ENCODE data around the gene TSSC4.

Gene TSSC4

GRCh38 chr11:2369896-2370295, 30.7 kb upstream of the TSSC4 start:
- no peak for DNase-seq

DNA sequence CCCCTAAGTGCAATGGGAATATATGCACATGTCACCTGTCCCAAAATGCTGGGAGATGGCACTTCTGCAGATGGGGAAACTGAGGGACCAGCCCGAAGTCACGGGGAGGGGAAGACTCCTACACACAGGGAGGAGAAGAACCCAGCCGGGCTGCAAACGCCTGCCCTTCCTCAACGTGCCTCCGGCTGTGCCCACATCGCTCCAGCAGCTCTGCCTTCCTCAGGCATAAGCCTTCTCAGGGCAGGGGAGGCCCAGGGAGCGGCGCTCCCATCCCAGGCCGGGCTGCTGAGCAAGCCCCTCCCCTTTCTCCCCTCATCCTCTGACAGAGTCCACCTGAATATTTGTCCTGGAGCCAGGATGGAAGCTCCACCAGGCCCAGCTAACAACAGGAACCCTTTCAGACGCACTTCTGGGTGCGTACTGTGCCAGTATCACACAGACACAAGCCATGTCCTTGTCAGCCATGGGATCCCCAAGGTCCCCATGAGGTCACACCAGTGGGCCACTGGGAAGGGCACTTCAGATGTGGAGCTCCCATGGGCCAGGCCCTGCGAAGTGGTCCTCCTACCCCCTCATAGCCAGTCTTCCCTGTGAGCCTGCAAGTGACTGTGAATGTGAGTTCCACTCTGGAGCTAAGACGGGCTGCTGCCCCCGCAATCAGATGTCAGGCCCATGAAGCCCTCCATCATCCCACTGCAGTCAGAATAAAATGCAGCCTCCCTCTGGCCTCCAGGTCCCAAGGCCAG, 25.9 kb upstream of the TSSC4 start:
- DNase-seq: no peak

DNA sequence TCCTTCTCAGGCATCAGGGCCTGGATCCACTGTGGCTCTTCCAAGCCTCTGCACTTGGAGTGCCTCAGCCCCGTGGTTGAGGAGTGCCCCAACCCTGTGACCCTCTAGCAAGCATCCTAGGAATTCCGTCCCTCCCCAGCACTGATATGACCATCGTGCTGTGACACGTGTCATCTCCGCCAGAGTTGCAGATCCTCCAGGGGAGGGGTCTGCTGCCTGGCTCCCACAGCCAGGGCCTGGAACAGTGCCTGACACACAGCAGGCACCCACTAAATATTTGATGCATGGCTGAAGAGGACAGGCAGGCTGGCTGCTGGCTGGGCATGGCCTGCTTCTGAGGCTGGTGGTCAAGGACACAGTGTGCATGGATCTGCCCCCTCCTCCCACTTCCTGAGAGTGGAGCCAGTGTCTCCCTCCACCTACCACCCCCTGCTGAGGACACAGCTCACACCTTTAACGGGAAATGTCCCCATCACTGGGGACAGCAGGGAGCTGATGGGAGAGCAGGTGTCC, 25.2 kb upstream of the TSSC4 start:
- DNase-seq: no peak

GRCh38 chr11:2375964-2376551, 24.5 kb upstream of the TSSC4 start:
- DNase-seq: no peak

- peak; percentile 70 for DNase-seq
These were observed 23.6 kb upstream of the TSSC4 start, which contains the start of gene CD81 for GRCh38 chr11:2376751-2377451. Gene CD81, plus strand, starts transcription at chr11:2377310. Its CDS starts 240 bp downstream, at chr11:2377550.

GRCh38 chr11:2377511-2378443, 22.8 kb upstream of the TSSC4 start:
- DNase-seq: peak; percentile 60

GRCh38 chr11:2378527-2379210, 21.9 kb upstream of the TSSC4 start:
- no peak for DNase-seq

- DNase-seq: no peak
These were observed 20.9 kb upstream of the TSSC4 start for GRCh38 chr11:2379466-2380174.

DNA sequence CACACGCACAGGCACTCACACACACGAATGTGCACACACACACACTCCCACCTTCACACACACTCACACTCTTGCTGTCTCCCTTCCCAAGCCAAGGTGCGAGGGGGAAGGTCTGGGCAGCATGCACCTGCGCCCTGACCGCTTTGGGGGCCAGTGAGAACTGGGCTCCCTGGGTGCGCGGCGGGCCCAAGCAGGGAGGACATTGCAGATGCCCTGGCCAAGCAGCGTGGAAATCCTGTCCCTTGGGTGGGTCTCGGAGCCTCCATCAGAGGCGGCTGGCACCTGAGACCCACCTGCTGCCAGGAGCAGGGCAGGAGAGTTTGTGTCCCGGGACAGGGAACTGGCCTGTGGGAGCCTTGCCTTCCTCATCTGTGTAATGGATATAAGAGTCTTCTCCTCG, 20.2 kb upstream of the TSSC4 start:
- no peak for DNase-seq

GRCh38 chr11:2380807-2381350, 19.7 kb upstream of the TSSC4 start:
- no peak for DNase-seq

- DNase-seq: no peak
These were observed 18.9 kb upstream of the TSSC4 start for GRCh38 chr11:2381494-2382128.

- no peak for DNase-seq
These were observed 18.4 kb upstream of the TSSC4 start for GRCh38 chr11:2382129-2382517.

DNA sequence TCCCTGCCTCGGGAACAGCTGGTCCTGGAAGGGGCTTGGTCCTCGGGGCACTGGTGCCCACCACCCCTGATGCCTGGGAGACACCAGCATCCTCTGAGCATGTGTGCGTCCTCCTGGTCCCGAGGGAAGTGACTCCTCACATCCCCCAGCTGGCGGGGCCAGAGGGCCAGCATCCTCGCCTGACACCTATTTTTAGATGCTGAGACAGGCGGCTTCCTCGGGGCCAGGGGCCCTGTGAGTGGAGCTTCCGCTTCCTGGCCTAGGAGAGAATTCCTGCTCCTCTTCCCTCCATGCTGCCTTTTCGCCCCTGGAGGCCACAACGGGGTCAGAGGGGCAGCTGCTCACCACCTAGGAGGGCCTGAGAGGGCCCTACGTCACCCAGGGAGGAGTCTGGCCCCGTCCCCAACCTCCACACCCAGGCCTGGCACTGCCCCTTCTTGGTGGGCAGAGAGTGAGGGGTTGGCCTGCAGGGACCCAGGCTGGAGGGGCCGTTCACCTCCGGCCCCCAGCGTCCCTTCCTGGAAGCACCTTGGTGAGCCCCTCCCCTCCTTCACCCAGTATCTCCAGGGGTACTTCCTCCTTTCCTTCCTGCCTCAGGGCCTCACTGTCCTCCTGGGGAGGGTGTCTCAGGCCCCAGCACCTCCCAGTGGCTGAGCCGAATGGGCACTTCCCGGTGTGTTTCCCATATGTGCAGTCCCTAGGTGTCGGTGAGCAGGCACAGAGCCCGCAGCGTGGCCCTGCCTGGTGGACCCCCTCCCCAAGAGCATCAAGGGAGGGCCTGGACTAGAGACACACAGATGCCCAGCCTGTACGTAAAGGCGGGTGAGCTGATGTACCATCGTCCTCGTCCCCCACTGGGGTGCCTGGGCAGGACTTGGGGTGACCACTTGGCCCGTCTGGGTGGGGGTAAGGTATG, 17.4 kb upstream of the TSSC4 start:
- no peak for DNase-seq

GRCh38 chr11:2383852-2384804, 16.4 kb upstream of the TSSC4 start:
- peak; percentile 74 for DNase-seq

DNA sequence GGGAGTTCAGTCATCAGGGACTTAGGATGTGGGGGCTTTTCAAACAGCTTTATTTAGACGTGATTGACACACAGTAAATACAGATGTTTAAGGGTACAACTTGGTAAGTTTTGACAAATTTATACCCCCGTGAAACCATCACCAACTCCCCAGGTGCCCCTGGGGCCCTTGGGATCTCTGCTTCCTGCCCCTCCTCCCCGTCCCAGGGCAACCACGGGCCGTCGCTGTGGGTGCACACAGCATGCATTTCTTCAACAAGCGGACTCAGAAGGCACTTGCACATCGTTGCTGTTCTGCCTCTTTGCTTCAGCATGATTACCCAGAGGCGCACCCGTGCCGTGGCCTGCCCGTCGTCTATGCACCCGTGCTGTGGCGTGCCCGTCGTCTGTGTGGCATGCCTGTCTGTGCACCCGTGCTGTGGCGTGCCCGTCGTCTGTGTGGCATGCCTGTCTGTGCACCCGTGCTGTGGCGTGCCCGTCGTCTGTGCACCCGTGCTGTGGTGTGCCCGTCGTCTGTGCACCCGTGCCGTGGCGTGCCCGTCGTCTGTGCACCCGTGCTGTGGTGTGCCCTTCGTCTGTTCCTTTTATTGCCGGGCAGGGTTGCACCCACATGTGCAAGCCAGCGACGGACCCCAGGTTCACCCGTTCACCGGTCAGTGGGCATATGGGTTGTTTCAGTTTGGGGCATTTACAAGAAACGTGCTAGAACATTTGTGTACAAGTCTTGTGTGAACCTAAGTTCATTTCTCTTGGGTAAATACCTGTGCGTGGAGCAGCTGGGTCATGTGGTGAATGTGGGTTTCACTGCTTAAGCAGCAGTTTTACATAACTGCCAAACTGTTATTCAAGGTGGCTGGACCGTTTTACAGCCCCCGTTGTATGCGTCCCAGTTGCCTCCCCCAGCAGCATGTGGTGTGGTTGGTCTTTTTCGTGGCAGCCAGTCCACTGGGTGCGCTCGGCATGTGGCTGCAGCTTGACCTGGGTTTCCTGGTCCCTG, 15.1 kb upstream of the TSSC4 start:
- DNase-seq: no peak

DNA sequence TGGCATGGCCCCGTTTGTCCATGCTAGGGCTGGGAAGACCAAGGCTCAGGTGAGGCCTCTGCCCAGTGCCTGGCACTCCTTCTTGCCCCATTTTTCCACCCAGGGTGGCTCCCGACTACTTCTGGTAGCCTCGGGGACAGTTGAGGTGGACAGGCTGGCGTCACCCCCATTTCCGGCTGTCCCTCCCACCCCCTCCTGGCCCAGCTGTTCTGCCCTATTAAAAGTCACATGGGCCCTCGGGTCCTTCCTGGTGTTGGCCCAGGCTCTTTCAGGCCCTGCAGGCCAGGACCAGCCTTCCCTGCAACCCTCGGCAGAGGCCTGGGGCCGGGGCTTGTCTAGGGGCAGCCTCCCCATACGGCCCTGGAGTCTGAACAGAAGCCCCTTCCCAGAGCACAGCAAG, 14.0 kb upstream of the TSSC4 start:
- no peak for DNase-seq

Measured in CD4-positive, alpha-beta T cell treated with Interleukin-12 subunit alpha and Interleukin-12 subunit beta, for 1 hour (primary cell).